A673 (cell line): ENCODE measurements around the gene CFLAR. TPM values are rescaled to one million over a fixed set of nuclear protein-coding genes. Genes with fewer than 3 reads are reported as not detected.
"Not testable (repeated sequence)": the region's sequence is repeated elsewhere in the genome, so short reads cannot be mapped to it uniquely, and the experiment has no call there.

Experiments used
- BruUV-seq: library from RNA; stranded (reverse); fragments of 400-500 nt; replicated peaks from 2 replicates; lab custom pipeline; 2021; lab: Mats Ljungman, UMichigan
- CTCF ChIA-PET: fragments of 300-600 bp; sonication (Branson Sonifier 250); formaldehyde crosslinking; loops from one replicate; lab custom pipeline; 2022; ENCODE audit warnings: antibody characterized with exemption; lab: Charles Lee
- POLR2A ChIA-PET: fragments of 300-600 bp; sonication (Branson Sonifier 250); formaldehyde crosslinking; loops from one replicate; lab custom pipeline; 2022; ENCODE audit warnings: antibody characterized with exemption; ENCODE audit not compliant: low non-redundant PET; lab: Charles Lee
- DNase-seq: peaks from one replicate; pipeline ENCODE4 v3.0.0-alpha.2; 2015; ENCODE audit warnings: low spot score
- H3K27ac ChIP-seq: fragments of 200-600 bp; sonication (generic); 2 replicates; pipeline ENCODE4 v1.5.1; 2016; ENCODE audit warnings: mixed run types, low read depth, mild to moderate bottlenecking, mixed read lengths, antibody characterized with exemption, low read length; ENCODE audit not compliant: poor library complexity, severe bottlenecking
- H3K27me3 ChIP-seq: fragments of 200-600 bp; sonication (generic); replicated peaks from 2 replicates; pipeline ENCODE4 v1.6.1; 2017; ENCODE audit warnings: mixed run types, low read depth, mild to moderate bottlenecking, mixed read lengths, antibody characterized with exemption, low read length; ENCODE audit not compliant: insufficient read depth, poor library complexity
- H3K36me3 ChIP-seq: fragments of 200-600 bp; sonication (generic); 2 replicates; pipeline ENCODE4 v1.6.1; 2016; ENCODE audit warnings: mixed run types, mild to moderate bottlenecking, mixed read lengths, antibody characterized with exemption, low read length; ENCODE audit not compliant: insufficient read depth, poor library complexity, severe bottlenecking
- H3K4me1 ChIP-seq: fragments of 200-600 bp; sonication (generic); 2 replicates; pipeline ENCODE4 v1.6.1; 2017; ENCODE audit warnings: mixed run types, mild to moderate bottlenecking, mixed read lengths, antibody characterized with exemption, low read length; ENCODE audit not compliant: insufficient read depth, poor library complexity, severe bottlenecking
- H3K4me3 ChIP-seq: fragments of 200-600 bp; sonication (generic); 2 replicates; pipeline ENCODE4 v1.5.1; 2016; ENCODE audit warnings: low read depth, mixed run types, mild to moderate bottlenecking, mixed read lengths, low read length; ENCODE audit not compliant: poor library complexity, severe bottlenecking
- H3K9me3 ChIP-seq: fragments of 200-600 bp; sonication (generic); 2 replicates; pipeline ENCODE4 v1.6.1; 2016; ENCODE audit warnings: mixed run types, low read depth, mild to moderate bottlenecking, mixed read lengths, antibody characterized with exemption, low read length; ENCODE audit not compliant: poor library complexity, severe bottlenecking
- CTCF ChIP-seq: fragments of 300-800, 200-600 bp; sonication (generic); conservative IDR thresholded peaks from 2 replicates; pipeline ENCODE4 v1.5.1; 2017; ENCODE audit warnings: low read depth, mild to moderate bottlenecking, antibody characterized with exemption, low read length, moderate library complexity, mixed read lengths
- EZH2 ChIP-seq: fragments of 200-600 bp; sonication (generic); IDR thresholded peaks from 2 replicates; pipeline ENCODE4 v1.6.1; 2017; ENCODE audit warnings: borderline replicate concordance, low read depth, mild to moderate bottlenecking, mixed read lengths, antibody characterized with exemption, low read length; ENCODE audit not compliant: poor library complexity, severe bottlenecking
- intact Hi-C: fragments of 100-400 bp; cut with micrococcal nuclease; formaldehyde crosslinking; loops from one replicate; pipeline ENCODE4 v1.10.0; 2022; ENCODE audit not compliant: unreplicated experiment
- total RNA-seq: library from RNA; stranded (reverse); gene quantifications from 2 replicates; pipeline ENCODE4 v1.2.3, GENCODE V29; 2021

Gene CFLAR
- total RNA-seq, 1 experiment from 2014 or later = 55.1 TPM

- BruUV-seq = no TSS peak
- Histone ChIP-seq H3K27ac (no peak overlapping the region), H3K4me1 (no peaks in the 10 kb centered on the region), H3K4me3 (no peak overlapping the region), H3K9me3 (no peaks in the 10 kb centered on the region), H3K27me3 (no peaks in the 10 kb centered on the region), H3K36me3 (peaks cover 40% of the 10 kb centered on the region)
- CTCF ChIA-PET = no interaction called here
- intact Hi-C loops = no loop called here
- no peak for TF ChIP-seq CTCF
- TF ChIP-seq EZH2 = no peak
- no peak for DNase-seq
- POLR2A ChIA-PET = no interaction called here
Observed at GRCh38 chr2:201138401-201138970, 22.5 kb downstream of the CFLAR start.

GRCh38 chr2:201138986-201139781, 23.2 kb downstream of the CFLAR start:
- H3K27me3 ChIP-seq, intact Hi-C loops, H3K9me3 ChIP-seq, H3K4me3 ChIP-seq, DNase-seq, BruUV-seq, H3K4me1 ChIP-seq, CTCF ChIA-PET, H3K27ac ChIP-seq, POLR2A ChIA-PET: not testable (repeated sequence)
- H3K36me3 ChIP-seq = peaks cover 40% of the 10 kb centered on the region

GRCh38 chr2:201139836-201140604, 24.1 kb downstream of the CFLAR start:
- H3K4me1 ChIP-seq = no peaks in the 10 kb centered on the region
- ChIA-PET CTCF (no interaction called here), POLR2A (no interaction called here)
- BruUV-seq = no TSS peak
- no peaks in the 10 kb centered on the region for H3K9me3 ChIP-seq
- no peak overlapping the region for H3K4me3 ChIP-seq
- no peak for DNase-seq
- no peaks in the 10 kb centered on the region for H3K27me3 ChIP-seq
- H3K36me3 ChIP-seq = peaks cover 39% of the 10 kb centered on the region
- TF ChIP-seq EZH2 = no peak
- TF ChIP-seq CTCF = no peak
- H3K27ac ChIP-seq = no peak overlapping the region
- intact Hi-C loops = no loop called here
